ENCODE measurements around the gene ERMP1.

ERMP1 gene

DNA sequence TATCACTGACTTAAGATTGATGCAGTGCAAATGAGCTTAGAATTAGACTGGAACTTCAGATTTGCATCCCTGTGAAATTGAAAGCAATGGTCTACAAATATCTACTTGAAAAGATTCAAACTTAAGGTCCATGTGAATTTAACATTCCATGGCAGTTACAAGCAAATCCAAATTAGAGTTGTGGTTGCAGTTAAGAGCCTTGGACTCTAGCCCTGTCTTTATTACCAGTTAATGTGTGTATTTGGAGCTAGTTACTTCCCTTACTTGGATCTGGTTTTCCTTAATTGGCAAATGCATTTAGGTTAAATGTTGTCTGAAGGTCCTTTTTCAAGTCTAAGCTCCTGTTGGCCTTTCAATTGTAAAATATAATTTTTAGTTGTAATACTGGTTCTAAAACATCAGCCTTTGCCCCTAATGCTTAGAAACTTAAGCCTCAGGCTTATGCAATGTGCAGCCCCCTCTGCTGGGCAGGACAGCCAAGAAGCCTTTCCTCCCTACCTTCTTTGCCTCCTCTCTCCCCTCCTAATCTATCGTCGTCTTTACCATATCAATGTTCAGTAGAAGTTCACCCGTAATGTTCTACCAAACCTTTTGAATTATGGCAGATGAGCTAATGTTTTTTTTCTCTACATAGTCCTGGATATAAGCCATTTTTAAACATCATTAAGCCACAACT, 59.5 kb downstream of the ERMP1 start:
- DNase-seq: no peak

DNA sequence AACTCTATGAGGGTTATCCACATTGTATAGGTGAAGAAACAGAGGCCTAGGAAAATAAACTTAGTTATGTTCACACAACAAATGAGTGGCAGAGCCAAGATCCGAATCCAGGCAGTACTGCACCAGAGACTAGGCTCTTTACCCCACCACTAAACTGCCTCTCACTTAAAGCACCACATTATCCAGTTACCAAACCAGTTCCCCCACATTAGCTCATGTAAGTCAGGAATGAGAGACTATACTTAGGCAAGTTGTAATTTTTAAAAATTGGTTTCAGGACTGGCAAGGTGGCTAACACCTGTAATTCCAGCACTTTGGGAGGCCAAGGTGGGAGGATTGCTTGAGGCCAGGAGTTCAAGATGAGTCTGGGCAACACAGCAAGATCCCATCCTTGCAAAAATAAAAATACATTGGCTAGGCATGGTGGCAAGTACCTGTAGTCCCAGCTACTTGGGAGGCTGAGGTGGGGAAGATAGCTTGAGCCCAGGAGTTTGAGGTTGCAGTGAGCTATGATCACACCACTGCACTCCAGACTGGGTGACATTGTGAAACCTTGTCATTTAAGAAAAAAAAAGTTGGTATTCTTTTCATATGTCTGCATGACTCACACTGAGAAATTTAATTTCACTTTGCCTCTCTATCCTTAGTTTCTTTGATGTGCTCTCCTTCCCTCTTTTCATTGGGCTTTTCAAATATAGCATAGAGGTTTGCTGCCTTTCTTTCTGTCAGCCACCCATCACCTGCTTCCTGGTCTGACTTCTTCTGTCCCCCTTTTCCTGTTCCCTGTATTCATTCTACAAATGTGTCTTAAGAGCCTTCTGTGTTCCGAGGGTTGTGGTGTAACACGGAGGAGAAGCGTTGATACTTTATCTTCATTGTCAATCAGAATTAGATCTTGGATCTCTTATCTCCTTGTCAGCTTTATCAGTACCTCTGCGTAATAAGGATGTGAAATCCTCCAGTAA, 64.7 kb downstream of the ERMP1 start:
- DNase-seq: no peak

DNA sequence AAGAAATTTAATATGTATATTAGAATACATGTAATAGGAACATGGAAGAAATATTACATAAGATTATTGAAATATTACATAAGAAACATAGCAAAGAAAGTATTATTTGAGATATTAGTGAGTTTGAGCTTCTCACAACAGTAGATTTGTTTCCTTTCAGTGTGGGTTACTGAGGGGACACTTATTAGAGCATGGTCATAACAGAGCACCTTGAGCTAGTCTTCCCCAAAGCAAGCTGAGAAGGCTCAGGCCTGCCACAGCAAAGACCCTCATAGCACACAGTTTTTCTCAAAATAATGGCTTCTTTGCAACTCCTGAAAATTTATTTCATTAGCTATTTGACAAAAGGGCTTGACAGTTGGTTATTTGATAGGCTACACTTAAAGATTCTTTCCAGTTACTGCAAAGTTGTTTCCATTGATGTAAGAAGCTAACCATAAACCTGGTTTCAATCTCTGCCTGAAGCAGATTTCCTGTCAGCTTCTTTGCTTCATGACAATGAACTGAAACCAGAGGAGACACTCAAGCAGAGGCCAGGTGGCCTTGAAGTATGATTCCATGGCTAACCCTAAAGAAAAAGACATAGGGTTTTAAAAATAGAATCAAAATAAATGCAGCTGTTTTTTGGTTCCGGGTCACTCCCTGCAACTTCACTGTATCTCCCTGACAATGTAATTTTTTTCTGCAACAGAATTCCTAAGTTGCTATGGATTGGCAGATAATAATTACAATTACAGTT, 68.6 kb downstream of the ERMP1 start:
- no peak for DNase-seq

DNA sequence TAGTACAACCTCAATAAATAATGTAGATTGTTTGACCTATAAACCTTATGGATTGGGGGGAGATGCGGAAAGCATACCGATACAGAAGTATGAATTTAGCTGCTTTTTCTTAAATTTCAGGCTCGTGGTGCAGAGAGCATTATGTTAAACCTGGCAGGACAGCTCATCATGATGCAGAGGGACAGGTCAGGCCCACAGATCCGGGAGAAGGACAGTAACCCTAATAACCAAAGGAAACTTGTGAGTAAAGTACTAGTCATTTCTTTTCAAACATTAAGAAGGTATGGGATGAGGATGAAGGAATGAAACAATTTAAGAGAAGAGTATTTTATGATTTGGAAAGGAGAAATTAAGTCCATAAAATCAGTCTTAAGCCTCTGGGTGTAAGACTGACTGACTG, 70.5 kb downstream of the ERMP1 start:
- no peak for DNase-seq

DNA sequence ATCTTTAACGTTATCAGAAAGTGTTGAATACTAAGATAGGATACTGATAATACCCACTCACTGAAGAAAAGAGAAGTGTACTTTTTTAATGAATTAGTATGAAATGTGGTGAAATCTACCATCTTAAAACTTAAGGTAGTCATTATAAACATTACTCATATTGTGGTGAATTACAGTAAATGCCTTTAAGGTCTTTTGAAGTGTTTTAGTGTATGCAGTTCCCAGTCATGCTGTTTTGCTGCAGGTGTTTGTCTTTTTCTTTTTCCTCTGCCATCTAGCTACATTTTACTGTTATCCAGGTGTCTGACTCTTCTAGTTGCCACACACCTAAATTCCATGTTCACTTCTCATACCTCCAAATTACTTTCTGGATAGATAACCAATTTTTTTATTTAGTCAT, 72.6 kb downstream of the ERMP1 start:
- DNase-seq: no peak

DNA sequence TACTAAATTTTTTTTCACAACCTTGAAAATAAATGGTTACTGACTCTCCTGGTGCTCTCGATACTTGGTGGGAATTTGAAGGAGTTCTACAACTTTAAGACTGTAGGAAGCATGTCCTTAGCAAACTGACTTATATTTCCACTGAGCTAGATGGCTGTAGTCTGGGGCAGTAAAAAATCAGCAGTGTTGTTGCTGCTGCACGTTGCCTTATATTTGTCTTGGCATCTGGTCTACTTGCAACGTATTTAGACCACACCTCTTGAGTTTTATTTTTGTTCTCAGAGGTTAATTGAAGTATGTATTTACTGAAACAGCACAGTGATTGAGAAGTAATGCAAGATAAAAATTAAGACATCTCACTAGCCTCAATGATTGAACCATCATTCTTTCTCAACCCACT, 76.3 kb downstream of the ERMP1 start:
- DNase-seq: no peak

DNA sequence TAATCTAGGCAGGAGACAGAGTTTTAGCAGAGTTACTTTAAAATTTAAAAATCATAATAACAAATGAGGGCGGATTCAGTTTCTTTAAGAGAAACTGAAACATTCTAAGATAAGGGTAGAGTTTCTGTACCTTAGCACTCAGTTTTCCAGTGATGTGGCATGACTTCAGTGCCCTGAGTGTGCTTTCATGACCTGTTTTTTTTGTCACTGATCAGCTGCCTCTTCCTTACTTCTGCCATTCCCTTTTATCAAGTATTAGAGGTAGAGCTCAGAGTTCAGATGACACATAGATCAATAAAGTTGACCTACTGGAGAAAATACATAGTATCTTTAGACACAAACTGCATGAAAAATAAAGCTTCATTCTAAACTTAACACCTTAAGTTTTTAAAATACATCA, 82.3 kb downstream of the ERMP1 start:
- no peak for DNase-seq

DNA sequence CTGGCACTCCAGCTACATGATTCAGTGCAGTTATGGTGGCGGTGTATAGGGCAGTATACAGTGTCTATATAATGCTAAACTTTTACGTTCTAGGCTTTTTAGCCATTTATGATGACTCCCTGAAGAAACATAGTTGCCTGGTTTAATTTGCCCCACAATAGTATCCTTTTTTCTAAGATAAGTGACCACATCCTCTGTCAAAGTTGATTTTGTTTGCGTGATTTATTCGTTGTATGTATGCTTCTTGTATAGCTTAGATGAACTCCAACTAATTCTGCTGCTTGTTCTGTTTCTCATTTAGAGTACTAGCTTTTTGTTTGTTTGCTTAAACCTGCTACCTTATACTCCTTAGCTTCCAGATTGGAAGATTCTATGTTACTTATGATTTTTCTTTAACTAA, 83.6 kb downstream of the ERMP1 start:
- DNase-seq: no peak

DNA sequence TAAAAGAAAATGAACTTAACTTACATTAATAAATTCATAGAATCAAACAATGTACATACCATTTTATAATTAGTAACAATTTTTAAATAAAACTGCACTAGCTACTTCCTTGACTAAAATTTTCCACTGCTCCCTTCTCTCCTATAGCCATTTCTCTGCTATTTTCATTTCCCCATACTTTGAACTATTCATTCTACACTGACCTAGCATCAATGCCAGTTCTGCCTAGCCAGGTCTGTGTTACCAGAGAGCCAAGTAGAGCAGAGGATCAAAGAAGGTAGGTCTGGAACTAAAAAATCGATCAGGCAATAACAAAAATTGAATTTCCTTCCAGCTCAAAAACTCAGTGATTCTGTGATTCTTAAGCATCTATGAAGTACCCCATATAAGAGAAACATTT, 84.5 kb downstream of the ERMP1 start:
- no peak for DNase-seq

DNA sequence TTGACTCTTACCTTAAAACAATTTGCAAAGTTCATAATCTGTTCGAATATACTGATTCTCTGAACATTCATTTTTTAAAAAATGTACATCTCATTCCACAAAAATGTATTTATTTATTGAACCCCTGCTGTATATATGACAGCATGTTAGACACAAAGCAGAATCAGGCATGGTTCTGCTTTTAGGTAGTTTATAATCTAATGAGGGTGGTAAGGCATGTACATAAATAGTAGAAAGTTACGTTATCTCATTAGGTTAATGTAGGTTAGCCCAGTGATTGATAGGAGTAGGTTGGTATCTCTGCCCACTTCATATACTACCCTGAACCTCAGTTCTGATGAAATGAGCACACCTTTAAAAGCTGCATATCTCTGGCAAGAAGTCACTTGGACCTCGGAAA, 89.8 kb downstream of the ERMP1 start:
- no peak for DNase-seq

DNA sequence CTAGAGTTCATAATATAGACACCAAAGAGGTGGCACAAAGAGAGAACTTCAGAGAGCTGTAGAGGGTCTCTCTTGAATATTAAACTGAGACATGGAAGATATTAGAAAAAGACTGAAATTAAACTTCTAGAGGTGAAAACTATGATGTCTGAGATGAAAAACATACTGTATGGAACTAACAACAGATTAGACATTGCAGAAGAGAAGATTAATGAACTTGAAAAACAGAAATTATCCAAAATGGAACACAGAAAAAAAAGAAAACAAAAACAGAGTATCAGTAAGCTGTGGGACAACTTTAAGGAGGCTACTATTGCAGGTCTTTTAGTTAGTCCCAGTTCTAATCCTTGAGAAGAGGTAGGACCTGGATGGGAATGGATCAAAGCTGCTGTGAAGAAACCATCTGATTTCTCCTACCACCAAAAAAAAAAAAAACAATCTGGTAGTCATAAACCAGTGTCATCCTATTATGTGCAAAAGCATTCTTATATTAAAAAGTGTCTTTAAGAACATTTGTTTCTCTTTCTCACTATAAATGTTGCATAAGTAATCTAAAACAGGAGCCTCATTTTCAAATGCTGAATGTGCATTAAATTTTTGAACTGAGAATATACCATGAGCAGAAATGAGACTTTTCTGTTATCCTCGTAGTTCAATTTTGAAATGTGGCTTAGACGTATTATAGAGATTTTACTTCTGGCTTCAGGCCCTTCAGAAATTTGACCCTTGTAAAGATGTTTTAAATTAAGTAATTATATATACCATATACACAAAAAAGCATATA, 96.2 kb downstream of the ERMP1 start:
- no peak for DNase-seq

DNA sequence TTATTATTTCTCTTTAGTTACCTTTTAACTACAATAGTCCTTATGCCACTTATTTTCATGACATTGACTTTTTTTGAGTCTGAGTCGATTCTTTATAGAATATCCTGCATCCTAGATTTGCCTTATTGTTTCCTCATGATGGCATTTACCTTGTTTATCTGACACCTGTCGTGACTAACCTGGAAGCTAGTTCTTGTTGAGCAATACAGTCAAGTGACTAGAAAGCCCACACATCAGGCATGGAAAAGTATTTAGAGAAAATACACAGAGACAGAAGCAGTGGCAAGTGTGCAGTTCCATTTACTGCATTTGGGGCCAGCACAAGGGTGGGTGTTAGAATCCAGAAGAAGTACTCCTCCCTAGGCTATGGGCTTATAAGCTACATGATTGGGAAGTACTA, 97.8 kb downstream of the ERMP1 start:
- no peak for DNase-seq
